Measurements from ENCODE around the gene TERC.
"Not testable (repeated sequence)": the region's sequence is repeated elsewhere in the genome, so short reads cannot be mapped to it uniquely, and the experiment has no call there.

DNA sequence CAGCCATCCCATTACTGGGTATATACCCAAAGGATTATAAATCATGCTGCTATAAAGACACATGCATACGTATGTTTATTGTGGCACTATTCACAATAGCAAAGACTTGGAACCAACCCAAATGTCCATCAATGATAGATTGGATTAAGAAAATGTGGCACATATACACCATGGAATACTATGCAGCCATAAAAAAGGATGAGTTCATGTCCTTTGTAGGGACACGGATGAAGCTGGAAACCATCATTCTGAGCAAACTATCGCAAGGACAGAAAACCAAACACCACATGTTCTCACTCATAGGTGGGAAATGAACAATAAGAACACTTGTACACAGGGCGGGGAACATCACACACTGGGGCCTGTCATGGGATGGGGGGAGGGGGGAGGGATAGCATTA is 46.4 kb downstream of the TERC start:
- TF ChIP-seq, protein P1, sequence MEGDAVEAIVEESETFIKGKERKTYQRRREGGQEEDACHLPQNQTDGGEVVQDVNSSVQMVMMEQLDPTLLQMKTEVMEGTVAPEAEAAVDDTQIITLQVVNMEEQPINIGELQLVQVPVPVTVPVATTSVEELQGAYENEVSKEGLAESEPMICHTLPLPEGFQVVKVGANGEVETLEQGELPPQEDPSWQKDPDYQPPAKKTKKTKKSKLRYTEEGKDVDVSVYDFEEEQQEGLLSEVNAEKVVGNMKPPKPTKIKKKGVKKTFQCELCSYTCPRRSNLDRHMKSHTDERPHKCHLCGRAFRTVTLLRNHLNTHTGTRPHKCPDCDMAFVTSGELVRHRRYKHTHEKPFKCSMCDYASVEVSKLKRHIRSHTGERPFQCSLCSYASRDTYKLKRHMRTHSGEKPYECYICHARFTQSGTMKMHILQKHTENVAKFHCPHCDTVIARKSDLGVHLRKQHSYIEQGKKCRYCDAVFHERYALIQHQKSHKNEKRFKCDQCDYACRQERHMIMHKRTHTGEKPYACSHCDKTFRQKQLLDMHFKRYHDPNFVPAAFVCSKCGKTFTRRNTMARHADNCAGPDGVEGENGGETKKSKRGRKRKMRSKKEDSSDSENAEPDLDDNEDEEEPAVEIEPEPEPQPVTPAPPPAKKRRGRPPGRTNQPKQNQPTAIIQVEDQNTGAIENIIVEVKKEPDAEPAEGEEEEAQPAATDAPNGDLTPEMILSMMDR (IDR thresholded peaks at IDR 0.05), result not testable (repeated sequence)
- TF ChIP-seq POLR2A (IDR thresholded peaks at IDR 0.05), result not testable (repeated sequence)
